Measurements from ENCODE around the gene GPR150.
A peak's percentile ranks its signal among the peaks of the same experiment; 100 is the strongest.
"Not testable (repeated sequence)": the region's sequence is repeated elsewhere in the genome, so short reads cannot be mapped to it uniquely, and the experiment has no call there.

GPR150 gene

DNA sequence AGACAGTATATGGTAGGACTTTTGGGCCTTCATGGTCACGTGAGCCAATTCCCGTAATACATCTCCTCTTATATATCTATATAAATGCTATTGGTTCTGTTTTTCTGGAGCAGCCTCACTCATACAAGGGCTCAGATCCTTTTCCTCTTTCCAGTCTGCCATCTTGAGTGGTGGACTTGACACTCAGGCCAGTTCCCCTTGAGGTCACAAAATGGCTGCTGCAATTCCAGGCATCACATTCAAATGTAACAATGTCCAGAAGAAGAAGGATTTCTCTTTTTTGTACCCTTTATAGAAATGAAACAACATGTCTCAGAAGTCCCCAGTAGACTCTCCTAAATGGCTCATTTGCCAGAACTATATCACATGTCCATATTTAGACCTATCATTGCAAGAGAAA is 4.5 kb downstream of the GPR150 start:
- DNase-seq: no peak

DNA sequence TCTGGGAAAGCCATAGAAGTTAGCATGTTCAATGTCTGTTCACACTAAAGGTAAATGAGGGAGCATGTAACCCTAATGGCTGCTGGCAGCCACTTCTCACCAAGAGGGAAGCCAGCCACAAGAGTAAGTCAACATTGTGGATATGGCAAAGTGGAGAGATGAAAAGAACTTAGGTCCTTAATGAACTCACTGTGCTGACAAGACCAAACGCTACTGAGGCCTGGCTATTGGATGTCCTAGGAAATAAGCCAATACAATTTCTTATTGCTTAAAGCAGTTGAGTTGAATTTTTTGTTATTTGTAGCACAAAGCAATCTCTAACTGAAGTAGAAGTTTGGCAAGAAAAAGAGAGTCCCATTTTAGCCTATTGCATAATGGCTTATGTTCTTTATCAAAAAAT is 6.8 kb downstream of the GPR150 start:
- DNase-seq: no peak

- DNase-seq: no peak
Observed at GRCh38 chr5:95627971-95628810, 8.3 kb downstream of the GPR150 start.

DNA sequence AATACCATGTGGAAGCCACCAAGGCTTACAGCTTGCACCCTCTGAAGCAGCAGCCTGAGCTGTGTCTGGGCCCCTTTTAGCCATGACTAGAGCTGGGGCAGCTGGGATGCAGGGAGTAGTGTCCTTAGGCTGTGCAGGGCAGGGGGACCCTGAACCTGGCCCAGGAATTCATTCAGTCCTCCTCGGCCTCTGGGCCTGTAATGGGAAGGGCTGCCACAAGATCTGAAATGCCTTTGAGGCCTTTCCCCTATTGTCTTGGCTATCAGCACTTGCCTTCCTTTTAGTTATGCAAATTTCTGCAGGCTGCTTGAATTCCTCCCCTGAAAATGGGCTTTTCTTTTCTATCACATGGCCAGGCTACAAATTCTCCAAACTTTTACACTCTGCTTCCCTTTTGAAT is 9.0 kb downstream of the GPR150 start:
- DNase-seq: no peak

DNA sequence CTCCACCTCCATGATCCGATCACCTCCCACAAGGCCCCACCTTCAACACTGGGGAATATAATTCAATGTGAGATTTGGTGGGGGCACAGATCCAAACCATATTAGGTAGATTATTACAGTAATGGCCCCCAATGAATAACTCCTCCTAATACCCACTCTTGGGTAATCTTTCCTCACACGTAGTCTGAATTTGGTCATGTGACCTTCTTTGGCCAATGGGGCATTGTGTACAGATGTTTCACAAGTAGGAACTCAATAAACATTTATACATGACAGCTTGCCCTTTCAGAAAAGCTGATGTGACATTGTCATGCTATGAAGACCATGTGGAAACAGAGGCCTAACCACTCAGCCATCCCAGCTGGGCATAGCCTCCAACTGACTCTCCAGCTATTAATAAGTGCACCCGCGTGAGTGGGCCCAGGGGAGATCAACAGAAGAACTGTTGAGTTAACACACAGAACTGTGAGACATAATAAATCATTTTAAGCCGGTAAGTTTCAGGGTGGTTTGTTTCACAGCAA is 10.6 kb downstream of the GPR150 start:
- no peak for DNase-seq

GRCh38 chr5:95631255-95631958 is 11.5 kb downstream of the GPR150 start:
- no peak for DNase-seq

DNA sequence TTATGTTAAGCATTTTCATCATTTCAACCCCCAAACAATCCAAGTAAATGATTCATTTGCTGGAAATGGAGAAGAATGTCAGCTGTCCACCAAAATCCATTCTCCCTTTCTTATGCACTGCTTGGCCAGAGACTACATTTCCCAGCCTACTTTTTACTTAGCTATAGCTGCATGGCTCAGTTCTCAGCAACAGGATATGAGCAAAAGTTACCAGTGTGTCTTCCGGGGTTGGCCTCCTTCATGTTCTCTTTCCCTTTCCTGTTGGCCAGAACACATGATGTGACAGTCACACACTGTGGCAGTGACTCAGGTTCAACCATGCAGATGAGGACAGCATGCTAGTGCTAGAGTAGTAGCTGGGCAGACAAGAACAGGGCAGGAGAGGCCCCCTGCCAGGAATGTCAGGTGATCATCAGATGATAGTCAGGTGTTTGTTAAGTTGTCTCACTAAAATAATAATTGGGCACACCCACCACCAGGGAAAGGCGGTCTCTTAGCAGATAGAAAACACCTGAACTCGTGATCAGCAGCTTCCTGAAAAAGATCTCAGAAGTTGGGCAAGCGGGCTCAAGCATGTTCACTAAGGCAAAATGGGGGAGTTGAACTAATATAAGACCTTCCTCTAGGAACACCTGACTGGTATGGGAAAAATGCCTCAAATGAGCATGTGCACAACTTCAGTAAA is 12.2 kb downstream of the GPR150 start:
- DNase-seq: peak in 4 of 5 experiments; percentile 42 to 91 (median 58)

- not testable (repeated sequence) for DNase-seq
Observed at GRCh38 chr5:95632942-95633341, 13.1 kb downstream of the GPR150 start.

GRCh38 chr5:95633671-95634070 is 13.8 kb downstream of the GPR150 start:
- DNase-seq: no peak

DNA sequence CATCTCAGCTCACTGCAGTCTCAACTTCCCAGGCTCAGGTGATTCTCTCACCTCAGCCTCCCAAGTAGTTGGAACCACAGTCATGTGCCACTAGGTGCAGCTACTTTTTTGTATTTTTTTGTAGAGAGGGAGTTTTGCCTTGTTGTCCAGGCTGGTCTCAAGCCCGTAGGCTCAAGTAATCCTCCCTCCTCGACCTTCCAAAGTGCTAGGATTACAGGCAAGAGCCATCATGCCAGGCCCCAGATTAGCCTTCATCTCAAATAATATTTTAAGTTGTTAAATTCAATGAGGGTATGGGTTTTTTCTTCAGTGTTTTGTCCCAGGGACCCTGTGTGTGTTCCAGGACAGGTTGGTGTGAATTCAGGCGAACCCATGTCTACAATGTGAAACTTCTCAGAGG is 14.2 kb downstream of the GPR150 start:
- DNase-seq: no peak

DNA sequence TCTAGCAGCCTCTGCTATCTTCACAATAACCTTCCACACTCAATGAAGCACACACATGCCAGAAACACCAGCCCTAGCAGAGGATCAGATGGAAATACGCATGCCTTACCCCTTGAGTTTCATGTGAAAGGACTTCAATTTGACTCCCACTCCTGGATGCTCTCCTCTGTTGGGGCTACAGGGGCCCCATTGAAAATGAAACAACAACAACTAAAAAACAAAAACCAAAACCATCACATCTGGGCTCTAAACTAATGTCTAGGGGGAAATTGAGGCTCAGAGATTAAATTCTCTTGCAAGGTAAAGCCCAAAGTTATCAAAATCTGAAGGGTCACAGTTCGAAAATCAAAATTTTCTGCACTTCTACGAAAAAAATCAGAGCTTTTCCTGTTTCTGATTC is 18.7 kb downstream of the GPR150 start:
- no peak for DNase-seq

DNA sequence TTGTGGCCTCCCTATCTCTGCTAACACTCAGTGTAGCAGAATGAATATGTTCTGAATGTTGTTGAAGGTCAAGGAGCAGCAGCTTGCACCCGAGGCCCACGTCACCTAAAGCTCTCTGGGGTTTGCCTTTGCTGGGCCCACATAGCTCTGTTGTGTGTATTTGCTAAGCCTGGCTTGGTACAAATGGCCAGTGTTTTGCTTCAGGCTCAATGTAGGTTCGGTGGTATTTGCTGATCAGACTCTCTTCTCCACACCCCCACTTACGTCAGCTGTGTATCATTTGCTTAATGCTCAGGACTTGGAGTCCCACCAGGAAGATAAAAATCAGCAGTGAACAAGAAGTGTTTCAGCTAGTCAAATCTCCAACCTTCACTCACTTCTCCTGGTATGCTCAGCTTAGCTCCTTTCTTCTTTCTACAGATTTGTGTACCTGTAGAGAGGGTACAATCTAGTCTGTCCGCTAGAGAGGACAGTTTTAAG is 21.9 kb downstream of the GPR150 start:
- no peak for DNase-seq

DNA sequence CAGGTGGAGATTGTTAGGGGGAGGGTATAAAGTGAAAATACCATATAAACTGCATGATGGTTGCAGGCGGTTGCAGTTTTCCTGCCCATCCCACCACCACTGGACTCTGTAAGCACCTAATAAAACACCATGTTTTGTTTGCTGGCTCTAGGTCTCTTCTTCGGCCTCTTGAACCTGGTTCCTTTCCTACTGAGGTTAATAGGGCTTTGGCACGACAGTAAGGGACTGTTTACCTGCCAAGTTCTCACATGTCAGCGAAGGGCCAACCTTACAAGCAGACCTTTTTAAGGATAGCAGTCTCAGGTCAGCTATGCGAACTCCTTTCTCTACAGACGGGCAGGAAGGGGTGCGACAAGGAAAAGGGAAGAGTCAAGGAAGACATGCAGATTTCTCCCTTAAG is 23.3 kb downstream of the GPR150 start:
- no peak for DNase-seq

DNA sequence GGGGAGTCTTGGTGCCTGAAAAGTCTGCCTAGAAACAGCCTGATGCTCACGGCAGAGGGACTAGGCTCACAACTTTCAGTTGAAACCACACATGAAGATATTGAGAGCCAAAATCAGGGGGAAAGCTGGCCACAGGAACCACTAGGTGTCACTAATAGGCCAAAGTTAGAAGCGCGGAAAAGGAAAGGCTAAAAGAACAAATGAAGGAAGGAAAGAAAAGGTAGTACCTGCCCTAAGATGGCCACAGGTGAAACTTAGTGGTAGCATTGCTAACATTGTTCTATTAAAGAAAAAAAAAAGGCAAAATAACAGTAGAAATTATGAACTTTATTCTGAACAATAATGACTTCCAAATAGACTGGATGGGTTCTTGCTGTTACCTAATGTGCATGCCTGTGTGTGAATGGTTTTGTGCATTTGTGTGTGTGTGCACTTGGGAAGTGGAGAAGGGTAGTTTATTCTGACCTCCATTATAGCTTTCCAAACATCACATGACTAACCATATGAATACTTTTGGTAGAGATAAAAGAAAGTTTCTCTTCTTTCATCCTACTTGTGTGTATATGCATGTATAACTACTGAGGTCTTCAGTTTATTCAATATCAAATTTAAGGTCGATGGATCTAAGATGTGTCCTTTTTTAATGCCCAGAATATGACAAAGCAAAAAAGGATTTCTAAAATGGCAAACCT is 24.6 kb downstream of the GPR150 start:
- peak in 4 of 5 experiments; percentile 10 to 84 (median 22) for DNase-seq

DNA sequence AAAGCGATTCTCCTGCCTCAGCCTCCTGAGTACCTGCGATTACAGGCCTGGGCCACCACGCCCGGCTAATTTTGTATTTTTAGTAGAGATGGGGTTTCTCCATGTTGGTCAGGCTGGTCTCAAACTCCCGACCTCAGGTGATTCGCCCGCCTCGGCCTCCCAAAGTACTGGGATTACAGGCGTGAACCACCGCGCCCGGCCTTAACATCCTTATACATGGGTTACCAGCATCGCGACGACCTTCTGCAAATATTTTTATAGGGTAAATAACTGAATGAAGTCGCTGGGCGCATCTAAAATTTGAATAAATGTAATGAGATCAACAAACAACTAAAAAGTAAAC is 26.3 kb downstream of the GPR150 start:
- not testable (repeated sequence) for DNase-seq

DNA sequence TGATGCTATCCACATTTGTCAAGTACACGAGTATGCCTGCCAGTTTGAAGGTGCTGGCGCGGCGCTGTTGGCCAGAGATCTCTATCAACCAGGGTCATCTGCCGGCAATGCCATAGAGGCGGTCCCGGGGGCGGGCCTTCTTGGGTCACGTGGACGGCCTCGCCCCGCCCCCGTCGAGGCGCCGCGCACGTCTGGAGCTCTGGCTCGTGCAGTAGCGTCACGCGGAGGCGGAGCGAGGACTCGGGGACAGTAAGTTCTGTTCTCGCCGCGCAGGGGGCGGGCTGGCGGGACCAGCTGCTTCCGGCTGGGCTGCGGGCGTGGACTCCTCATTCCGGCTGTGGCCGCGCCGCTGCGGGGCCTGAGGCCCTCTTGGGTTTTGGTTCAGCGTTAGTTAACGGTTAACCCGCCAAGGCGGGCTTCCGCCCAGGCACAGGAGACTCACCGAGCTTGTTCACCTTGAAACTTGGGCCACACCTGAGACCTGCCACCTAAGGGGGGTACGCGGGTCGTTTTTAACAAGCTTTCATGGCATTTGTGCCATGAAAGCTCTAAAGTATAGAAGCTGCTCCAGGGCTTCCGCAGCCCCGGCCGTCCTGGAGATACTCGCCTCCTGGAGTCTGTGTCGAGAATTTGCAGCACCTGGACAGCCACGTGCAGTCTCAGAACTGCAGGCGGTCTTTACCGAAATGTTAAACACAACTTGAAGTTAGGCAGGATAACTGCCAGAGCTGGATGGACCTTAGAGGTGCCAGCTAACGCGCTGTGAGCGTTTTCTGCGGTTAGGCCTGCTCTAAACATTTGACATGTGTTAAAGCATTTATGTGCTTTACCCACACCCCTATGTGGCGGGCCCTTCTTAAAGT is 26.9 kb downstream of the GPR150 start, which contains the start of gene RFESD:
Gene RFESD, plus strand, starts transcription at position 209 of the 863 bp plus-strand sequence. CDS start 5,495 bp downstream, outside the sequence.
- DNase-seq: peak; percentile 87 to 98 (median 90)

GRCh38 chr5:95647886-95648860 is 28.3 kb downstream of the GPR150 start:
- DNase-seq: peak in 1 of 5 experiments; percentile 78

- DNase-seq: no peak
Observed at GRCh38 chr5:95649274-95649673, 29.4 kb downstream of the GPR150 start.

- no peak for DNase-seq
Observed at GRCh38 chr5:95649842-95650620, 30.1 kb downstream of the GPR150 start.

Data from T-helper 2 cell (primary cell).